Fibroblast of gingiva (primary cell): ENCODE measurements around the gene KCNA2.

ENCODE experiments used
- DNase-seq: peaks from one replicate; pipeline ENCODE4 v3.0.0-alpha.2; 2011; ENCODE audit warnings: low read depth

The KCNA2 gene

DNA sequence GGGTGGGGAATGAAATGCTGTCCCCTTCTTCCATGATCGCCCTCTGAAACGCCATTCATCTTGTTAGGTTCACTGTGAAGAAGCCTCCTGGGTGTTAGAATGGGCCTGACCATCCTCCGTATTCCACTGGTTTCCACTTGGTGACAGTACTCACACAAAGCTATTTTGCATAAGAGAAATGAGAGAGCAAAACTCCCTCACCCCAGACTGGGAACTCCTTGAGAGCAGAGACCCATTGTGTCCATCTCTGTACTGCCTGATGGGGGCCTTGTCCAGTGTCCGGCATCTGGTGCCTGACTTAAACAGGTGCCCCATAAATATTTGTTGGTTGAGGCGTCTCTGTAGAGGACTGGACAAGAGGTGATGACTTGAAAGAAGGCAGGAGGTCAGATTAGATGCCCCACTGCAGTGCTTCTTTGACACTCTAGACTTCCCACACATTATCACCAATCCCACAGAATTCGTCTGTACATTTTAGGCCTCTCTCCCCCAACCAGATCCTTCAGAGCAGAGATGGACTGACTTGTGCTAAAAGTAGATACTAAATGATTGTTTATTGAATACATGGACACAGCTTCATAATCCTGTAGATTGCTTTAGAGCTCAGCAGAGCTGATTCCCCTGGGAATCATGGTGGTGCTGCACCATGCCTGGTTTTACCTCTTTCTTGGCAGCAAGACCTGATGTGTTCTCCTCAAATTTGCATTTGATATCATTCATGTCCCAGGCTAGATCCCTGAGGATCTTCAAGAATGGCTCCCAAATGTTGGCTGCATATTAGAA, 22.4 kb upstream of the KCNA2 start:
- DNase-seq = no peak

DNA sequence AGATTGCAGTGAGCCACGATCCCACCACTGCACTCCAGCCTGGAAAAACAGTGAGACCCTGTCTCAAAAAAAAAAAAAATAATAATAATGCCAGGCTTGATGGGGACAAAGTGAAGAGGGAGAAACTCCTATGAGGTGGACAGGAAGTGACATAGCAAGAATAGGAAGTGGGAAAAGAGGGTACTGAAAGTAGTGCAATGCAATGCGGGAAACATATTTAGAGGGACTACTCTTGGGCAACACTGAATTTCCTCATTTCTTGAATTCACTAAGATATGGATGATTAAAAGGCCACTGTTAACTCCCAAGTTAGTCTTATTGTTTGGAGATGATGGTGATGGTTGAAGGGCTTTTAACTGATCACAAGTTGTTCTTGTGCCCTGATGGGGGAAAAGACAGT, 21.6 kb upstream of the KCNA2 start:
- DNase-seq = no peak

DNA sequence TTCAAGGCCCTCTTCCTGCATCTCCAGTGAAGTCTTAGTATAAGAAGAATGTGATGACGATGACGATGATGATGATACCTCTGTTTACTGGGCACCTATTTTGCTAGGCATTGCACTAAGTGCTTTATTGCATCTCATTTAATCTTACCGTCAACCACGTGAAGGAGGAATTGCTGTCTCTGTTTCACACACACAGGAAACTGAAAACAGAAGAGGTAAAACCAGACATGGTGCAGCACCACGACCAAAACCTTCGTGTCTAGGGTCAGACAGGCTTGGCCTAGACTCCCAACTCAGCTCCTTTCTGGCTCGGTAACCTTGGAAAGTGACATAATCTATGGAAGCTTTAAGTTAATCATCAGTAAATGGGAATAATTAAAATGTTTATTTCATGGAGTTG, 20.7 kb upstream of the KCNA2 start:
- DNase-seq = no peak

DNA sequence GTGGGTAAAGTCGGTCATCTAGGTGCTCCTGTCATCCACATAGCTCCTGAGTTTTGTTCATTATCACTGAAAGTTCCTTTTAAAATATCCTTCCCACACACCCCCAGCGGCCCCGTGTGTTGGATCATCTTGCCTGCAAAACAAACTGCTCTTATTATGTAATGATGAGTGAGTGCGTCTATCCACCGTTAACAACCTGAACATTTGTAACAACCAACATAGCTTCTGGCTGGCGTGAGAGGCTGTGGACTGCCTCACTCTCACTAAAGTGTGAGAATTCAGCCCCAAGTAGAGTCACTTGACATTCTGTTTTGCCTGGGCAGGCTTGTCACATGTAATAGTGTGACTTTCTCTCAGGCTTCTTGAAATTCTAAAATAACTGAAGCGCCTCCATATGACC, 14.5 kb upstream of the KCNA2 start:
- DNase-seq = no peak

DNA sequence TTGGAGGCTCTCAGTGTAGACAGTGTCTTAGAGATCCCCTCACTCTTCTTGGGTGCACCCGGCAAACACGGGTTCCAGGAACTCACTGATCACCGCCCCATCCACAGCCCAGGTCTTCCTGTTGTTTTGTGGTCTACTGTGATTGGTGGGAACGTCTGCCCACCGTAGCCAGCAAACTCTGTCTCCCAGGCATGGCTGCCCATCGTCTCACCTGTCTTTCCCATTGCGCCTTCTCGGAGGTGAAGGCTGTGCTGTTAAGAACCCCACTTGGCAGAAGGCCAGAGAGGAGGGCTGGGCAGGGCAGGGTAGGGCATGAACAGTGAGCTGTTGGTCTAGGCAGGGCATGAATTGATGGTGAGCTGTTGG, 14.1 kb upstream of the KCNA2 start:
- DNase-seq = no peak

DNA sequence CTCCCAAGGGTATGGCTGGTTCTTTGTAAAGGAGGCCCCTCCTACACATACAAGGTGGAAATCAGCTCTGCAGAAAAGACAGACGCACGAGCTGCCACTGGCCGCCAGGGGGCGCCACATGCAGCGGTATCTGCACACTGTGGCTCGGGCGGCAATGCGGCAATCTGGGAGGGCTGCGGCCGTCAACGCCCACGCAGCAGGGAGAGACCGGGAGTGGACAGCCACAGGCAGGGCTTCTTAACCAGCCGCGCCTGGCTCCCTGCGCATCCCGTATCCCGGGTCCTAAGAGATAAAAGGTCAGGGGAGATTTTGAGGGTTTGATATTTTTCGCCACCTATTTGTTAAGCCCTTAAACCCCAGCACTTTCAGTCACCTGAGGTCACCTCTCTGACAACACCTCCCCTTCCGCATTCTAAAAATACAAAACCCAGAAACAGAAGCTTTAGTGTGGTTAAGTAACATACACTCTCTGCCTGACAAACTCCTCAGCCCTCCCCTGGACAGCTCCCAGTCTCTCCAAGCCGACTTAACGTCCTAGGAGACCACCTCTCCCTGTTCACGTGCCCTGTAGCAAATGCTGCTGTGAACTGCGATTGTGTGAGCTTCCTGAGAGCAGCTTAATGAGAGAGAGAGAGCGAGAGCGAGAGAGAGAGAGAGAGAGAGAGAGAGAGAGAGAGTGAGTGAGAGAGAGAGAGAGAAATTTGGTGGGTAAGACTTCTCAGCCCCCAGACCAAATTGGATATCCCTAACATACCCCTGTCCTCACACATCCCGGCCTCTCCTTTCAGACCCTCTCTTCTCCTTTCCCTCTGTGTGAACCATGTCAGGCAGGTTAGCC, 13.5 kb upstream of the KCNA2 start:
- DNase-seq = peak; percentile 16

DNA sequence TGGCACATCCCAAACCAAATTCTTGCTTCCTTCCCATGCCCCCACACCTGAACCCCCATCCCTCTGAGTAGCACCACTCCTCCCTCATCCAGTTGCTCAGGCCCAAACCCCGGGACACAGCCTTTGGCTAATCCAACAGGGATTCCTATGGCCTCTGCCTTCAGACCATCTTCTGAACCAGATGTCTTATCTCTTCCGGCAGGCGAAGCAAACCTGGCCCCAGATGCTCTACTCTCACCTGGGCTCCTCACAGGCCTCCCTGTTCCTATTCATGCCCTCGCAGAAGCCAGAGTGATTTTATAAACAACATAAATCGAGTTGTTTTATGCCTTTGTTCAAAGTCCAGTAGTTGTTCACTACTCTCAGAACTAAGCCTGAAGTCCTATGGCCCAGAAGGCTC, 12.5 kb upstream of the KCNA2 start:
- no peak for DNase-seq

DNA sequence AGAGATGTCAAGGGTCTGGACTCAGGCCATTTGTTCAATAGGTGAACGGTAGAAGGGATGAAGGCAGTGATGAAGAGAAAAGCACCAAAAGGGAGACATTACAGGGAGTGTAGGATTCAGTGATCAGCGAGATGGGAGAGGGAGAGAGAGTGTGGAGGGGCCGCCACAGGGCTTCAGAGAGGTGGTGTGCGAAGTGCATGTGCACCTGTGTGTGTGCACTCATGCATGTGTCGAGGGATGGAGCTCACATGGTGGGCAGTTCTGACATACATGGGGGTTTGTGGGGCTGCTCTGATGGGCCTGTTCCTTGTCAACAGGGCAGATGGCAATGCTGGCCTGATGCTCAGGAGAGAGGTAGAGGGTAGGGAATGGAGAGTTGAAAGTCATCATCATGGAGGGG, 11.4 kb upstream of the KCNA2 start:
- DNase-seq = no peak

DNA sequence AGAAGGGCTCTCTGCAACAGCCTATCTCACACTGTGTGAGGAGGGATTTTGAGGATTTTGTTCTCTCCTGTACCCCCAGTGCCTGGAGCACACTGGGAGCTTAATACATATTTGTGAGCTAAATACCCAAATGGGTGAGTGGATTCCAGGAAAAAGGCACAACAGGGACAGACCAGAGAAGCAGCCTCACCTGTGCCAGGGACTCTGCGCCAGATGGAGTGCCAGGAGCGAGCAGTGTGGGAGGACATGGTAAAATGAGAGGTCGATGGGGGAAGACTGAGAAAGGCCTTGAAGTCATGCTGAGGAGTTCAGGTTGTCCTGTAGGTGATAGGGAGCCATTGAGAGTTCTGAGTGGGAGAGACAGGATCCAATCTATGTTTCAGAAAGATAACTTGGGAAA, 11.0 kb upstream of the KCNA2 start:
- DNase-seq = no peak

DNA sequence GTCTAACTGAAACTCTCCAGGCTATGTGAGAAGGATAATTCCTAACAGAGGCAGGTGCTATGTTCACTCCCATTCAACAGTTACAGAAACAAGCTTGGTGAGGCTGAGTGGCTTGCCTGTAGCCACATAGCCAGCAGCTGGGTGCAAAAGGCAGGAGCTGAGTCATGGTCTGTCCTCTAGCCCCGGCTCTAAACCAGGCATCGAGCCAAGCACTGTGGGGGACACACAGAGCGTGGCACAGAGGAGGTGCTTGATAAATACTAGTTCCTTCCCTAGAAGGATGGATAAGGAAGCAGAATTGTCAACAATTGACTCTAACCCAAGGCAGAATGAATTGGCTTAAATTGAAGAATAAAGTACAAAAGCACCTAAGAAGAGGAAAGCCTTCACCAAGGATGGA, 10.4 kb upstream of the KCNA2 start:
- DNase-seq = no peak

DNA sequence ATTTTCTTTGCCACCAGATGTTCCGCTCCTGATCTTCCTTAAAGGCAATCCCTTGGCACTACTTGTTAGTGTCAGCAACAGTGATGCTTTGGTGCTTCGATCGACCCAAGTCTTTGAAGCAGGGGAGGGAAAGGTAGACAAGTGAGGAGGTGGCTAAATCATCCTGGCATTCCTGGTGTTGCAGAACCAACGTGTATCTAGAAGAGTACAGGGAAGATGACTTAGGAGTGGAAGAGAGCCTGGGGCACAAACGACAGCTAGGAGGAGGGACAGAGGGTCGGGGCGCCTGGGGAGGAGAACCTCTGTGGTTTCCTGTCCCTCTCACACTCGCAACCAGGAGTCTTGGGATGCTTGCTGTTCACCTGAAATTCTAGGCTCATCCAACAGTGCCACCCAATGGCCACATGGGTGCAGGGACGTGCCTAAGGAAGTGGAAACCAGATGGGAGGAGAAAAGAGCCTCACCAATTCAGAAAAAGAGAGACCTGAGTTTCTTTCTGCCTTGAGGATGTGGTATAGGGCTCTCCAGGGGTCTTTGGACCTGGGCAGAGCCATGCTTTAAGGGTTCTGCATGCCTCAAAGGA, 9.5 kb upstream of the KCNA2 start:
- DNase-seq = peak; percentile 26

DNA sequence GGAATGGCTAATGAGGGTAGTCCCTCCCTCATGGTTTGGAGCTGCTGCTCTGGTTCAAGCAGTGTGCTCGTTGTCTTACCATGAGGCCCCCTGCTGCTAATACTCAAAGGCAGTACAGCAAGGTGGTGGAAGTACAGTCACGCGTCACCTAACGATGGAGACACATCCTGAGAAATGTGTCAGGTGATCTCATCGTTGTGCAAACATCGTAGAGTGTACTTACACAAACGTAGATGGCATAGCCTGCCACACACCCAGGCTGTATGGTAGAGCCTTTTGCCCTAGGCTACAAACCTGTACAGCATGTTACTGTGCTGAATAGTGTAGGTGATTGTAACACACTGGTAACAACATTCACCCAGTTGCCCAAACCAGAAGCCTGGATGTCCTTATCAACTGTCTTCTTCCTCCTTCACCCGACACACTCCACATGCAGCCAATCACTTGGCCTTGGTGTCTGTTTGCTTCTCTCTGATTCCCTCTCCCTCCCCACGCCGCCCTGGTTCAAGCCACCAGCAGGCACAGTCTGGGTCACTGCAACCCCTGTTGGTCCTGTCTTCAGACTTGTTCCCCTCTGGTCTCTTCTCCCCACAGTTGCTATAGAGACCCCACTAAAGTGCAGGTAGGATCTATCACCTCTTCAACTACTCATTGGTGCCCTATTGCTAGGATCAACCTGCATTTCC, 6.0 kb upstream of the KCNA2 start:
- no peak for DNase-seq

DNA sequence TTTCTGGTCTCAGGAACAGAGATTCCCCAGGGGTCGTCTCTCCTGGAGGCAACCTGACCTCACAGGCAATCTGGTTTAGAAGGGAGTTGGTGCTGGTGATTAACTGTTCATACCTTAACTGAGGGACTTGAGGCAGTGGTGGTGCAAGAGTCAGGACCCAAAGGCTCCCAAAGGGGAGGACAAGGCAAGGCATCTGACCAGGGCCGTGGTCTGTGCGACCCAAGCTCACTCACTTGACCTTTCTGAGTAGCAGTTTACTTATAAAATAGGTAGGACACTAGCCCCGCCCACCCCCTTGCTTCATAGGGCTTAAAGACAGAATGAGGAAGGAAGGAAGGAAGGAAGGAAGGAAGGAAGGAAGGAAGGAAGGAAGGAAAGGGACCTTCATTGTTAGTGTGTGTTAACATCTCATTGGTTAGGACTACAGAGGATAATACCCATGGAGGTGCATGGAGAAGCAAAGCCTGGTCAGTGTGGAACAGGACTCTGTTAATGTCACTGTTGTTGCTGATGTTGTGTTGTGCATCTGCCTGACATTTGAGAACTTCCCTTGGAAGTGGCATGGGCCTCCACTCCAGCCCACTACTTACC, 4.6 kb upstream of the KCNA2 start:
- no peak for DNase-seq

DNA sequence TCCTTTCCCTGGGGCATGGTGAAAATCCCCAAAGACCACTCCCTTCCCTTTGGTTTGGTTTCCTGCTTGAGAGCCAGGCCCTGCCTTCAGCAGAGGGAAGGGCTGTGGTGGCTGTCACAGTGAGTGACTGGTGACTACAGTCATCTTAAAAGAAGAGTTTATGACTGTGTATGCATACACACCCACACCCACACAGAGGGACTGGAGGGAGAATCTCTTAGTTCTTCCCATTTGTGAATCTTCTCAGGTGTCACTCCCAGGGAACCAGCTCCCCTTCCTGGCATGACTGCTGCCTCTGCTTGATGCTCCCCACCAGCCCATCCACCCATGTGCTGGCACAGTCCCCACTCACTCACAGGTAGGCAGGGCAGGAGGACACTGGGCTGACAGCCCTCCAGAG, 3.9 kb upstream of the KCNA2 start:
- no peak for DNase-seq

DNA sequence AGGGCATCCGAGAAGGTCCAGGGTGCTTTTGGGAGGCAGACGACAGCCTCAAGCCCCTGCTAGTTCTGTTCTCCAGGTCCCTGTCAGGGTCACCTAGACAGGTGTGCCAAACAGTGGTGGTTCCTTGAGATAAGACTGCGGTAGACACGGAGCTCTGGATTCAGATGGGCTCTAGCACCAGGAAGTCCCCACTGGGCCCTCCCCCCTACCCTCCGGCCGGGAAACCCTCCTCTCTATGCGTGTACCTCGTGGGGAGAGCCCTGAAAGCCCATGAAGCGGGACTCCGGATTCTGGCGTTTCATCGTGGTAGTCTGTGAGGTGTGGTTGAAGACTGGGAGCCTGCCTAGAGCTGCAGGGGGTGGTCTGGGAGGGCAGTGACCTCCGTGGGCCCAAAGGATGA, 2.1 kb upstream of the KCNA2 start:
- DNase-seq = no peak

DNA sequence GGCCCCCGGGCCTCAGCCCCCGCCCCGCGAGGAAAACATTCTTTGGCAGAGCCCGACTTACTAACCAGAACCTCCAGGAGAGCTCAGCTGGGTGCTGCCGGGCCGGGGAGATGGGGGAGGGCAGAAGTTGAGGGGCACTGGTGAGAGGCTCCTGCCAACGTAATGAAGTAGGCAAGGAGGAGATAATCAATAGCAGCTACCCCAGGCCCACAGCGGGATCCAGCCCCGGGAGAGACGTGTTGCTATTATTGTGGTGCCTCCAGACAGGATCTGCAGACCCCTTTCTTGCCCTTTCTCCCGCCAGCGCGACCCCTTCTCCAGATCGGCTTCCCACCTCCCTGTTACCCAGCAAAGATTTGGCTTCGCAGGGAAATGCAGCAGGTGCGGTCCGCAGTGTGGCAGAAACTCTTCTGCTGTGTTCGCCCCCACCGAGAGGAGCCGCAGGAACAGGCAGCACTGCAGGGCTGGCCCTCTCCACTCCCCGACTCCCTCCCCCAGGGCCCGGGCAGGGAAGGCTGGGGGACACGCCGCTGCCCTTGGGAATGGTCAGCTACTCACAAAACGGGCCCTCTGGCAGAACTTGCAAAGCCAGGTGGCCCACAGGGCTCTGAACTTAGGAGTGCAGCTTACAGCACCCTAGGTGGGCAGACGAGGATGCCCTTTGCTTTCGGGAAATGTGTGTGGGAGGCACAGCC, 1.5 kb upstream of the KCNA2 start:
- no peak for DNase-seq

DNA sequence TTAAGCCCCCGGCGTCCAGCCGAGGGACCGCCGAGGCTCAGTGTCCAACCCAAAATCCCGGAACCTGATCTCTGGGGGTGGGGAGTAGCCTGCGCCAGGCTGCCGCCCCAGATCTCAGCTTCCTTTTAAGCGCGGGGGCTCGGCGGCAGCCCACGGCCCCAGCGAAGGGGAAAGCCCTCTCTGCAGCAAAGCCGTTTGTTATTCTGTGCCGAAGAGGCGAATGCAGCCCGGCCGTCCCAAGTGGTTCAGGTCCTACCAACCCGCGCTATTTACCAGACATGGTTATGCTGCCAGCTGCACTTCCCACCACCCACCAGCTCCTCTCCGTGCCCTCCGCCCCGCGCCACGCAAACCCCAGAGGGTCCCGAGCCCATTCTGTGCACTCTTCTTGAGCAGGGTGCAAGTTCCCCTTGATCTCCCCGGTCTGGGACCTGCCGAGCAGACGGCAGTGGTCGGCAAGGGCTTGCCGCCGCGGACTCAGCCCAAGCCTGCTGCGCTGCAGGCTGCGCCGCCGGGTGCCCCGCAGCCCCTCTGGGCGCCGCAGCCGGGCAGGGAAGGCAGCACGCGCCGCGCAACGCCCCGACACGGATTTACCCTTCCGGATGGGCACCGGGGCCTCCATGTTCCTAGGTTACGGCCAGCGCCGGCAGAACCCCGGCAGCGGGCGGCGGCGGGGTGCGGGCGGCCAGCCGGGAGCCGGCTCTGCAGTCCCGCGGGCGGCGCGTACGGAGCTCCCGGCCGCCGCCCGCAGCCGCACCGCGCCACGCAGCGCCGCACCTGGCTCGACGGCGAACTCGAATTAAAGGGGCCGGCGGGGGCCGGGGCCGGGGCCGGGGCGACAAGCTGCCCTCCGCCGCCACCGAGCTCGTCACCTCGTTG, 738 bp upstream of the KCNA2 start:
- DNase-seq = no peak

DNA sequence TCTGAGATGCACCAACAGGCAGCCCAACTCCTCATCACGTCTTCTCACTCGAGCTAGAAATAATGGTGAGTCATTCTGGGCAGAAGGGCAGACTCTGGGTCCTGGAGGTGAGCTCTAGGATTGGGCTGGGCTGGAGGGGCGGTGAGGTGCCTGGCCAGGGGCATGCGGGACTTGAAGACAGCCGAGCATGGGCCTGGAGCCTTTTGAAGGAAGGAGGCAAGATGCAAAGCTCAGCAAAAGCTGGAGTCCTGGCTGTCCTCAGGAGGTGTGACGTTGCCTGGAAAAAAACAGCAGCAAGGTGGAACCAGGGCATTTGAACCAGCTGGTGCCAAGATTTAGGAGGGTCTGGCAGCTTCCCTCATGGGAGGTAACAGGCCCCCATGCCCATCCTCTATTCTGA, 712 bp downstream of the KCNA2 start:
- DNase-seq = no peak

DNA sequence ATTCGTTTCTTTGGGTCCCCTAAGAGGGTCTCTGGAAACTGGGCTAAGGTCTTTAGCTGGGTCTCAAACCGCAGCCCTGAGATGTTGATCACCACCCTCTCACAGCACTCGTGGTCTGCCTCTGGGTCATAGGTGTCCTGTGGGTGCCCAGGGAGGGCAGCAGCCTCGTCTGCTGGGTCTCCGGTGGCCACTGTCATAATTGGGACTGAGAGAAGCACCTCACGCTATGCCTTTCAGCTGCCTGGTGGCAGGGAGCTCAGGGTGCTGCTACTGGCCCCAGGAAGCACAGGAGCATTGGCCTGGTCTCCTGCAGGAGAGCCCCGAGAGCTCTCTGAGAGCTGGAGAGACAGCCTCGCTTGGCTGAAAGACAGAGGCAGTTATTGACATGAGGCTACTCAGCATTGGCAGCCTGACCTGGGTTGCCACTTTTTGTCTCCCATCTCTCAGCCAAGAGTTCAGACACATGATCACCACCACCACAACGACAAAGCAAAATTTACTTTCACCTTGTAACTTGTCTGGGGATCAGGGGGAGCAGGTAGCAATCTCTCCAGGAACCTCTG, 1.5 kb downstream of the KCNA2 start:
- DNase-seq = no peak

DNA sequence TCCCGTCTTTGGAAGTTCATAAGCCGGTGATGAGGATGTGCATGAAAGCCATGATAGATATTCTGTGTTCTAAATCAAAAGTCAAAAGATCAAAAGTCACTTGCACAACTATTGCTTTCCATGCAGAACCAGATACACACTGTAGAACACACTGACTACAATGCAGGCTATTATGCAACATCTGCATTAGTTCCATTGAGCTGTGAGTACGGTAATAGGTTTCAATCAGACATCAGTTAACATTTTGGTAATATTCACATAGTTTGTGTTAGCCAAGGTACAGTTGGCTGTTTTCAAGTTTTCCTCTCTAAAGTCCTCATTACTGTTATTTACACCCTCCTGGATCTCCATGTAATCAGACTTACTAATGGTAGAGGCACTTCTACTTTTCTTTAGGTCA, 3.1 kb downstream of the KCNA2 start:
- DNase-seq = no peak
